ENCODE results near the gene CYP26A1. TPM values are rescaled to one million over a fixed set of nuclear protein-coding genes. Genes with fewer than 3 reads are reported as not detected.
A peak's percentile ranks its signal among the peaks of the same experiment; 100 is the strongest.
"Not testable (repeated sequence)": the region's sequence is repeated elsewhere in the genome, so short reads cannot be mapped to it uniquely, and the experiment has no call there.

Gene CYP26A1
- total RNA-seq, 1 experiment from 2014 or later: not detected

DNA sequence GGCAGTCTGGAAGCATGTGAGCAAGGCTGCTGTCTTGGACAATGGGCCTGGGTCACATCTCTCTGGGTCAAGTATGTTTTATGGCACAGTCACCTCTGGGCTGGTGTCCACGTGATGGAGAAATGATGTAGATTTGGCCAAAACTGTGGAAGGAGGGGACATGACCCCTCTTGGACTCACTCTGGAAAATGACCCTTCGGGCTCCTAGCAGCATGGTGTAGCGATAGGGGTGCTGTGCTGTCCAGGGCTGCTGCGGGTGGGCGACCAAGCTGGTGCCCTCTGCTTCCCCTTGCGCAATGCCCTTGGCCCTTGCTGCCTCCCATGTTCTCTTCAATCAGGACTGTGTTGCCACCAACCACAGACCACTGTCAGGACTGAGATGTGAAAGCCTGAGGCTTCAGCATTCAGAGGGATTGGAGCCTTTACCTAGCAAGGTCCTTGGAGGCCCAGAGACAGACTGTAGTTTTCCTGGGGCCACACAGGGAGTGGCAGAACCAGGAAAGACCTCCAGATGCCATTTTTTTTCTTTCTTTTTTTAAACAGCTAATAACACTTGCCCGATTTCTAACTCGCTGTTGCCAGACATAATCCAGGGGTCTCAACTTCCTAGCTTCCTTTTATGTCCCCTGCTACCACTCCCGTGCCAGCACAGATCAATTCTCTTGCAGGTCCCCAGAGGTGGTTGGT is 6.1 kb downstream of the CYP26A1 start:
- DNase-seq (ENCODE audit: extremely low read depth, low read depth): no peak

DNA sequence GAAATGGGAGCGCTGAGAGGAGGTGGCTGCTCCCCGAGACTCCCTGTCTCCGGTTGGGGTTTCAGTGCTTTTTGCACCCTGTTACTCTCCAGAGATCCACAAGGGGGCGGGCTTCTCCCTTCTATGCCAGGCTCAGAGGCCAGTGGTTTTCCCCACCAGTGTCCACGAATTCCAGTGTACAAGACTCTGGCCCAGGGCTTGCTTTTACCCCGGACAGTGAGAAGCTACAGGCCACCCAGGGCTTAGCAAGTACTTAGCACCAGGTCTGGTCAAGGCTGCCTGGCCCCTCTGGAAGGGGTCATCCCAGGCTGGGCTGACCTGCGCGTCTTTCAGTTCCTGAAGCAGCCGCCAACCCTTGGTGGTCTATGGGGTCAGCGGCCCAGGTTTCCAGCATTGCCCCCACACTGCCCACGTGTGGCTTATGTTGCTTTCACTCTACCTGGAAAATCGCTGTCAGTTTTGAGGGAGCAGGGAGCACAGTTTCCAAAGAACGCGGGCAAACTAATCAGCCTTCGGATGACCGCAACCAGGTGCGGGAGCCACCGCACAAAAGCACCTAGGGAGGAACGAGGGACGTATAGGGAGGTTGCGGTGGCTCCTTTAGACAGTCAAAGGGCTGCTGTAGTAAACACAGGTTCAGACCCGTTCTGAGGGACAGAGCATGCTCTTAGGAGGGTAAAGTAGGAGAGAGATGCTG is 6.8 kb downstream of the CYP26A1 start:
- DNase-seq (ENCODE audit: extremely low read depth, low read depth): peak; percentile 56

DNA sequence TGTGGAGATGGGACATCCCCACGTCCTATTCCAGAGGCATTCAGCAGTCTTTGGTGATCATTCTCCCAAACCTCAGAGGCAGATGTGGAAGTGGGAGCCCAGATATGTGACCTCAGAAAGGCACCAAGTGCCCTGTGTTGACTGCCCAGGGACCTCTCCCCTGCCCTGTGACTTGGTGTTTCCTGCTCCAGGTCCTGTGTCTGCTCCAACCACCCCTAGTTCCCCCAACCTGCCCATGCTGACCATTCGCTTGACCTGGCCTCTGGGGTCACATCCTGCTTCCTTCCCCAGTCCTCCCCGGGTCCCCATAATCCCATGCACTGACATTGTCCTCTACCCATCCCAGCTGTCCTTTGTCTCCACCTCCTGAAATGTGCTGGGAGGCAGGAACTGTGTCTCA is 7.6 kb downstream of the CYP26A1 start:
- DNase-seq (ENCODE audit: extremely low read depth, low read depth): no peak

DNA sequence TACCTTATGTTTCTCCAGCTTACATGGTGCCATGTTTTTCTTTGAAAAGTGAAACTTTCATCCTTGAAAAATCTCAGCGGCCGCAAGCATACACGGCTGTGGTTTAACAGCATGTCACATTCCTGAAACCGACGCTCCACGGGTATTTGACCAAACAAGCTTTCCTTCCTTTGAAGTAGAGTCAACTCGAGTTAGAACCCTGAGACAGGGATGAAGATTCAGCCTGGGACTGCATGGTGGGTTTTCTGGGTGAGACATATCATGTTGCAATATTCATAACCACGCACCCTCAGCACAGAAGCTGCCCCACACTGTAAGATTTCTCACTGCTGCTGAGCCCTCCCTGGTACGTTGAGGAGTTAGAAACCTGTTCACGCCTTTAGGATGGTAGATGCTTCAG is 8.1 kb downstream of the CYP26A1 start:
- DNase-seq (ENCODE audit: extremely low read depth, low read depth): no peak

DNA sequence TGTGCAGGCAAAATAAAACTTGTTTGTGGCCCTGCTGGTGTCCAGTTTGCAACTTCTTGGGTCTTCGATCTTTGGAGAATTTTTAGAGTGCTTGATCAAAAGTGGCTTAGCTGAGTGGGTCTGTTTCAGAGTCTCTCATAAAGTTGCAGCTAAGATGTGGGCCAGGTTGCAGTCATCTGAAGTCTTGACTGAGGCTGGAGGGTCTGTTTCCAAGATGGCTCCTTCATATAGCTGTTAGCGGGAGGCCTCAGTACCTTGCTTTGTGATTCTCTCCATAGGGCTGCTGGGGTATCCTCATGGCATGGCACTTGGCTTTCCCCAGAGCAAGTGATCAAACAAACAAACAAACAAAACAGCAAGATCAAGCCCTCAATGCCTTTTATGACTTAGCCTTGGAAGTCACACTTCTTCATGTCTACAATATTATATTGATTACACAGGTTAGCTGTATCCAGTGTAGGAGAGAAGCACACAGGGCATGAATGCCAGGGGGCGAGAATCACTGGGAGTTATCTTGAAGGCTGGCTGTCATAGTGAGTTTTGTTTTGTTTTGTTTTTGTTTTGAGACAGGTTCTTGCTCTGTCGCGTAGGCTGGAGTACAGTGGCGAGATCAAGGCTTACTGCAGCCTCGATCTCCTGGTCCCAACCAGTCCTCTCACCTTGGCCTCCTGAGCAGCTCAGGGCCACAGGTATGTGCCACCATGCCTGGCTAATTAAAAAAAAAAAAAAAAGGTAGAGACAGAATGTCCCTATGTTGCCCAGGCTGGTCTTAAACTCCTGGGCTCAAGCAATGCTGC is 10.2 kb downstream of the CYP26A1 start:
- DNase-seq (ENCODE audit: extremely low read depth, low read depth): no peak

DNA sequence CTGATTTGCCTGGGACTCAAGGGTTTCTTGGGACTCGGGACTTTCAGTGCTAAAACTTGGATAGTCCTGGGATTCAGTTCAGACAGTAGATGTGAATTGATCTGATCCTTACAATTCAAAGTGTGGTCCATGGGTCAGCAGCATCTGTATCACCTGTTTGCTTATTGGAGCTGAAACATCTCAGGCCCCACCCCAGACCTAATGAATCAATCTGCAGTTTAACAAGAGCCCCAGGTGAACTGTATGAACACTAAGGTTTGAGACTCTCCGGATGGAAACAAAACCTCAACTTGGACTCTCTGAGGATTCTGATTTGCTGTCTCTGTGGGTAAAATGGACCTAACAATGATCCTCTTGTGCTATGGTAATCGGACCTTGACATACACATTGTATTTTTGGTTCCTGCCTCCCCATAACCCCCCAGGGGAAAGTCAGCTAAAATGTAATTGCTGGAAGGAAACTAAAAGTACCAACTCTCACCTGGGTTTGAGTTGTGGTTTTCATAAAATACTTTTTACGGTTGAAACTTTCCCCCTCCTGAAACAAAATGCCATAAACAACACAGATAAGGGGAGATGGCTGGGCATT is 11.7 kb downstream of the CYP26A1 start:
- no peak for DNase-seq (ENCODE audit: extremely low read depth, low read depth)

DNA sequence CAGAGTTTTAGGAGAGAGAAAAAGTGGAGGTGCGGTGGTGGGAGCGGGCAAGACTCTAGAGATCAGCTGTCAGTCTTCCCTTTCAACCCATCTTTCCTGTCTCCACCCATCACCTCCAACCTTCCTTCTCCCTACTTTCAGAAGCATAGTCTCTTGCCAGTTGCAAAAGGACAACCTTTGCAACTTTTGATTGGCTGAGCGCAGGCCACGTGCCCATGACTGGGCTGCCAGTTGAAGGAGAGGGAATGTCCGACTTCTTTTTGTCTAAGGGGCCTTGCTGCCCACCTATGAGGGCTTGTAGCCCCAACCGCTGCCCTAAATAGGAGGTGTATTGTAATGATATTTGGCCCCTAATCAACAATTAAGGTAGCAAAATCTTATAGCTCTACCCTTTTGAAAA is 12.6 kb downstream of the CYP26A1 start:
- DNase-seq (ENCODE audit: extremely low read depth, low read depth): no peak

DNA sequence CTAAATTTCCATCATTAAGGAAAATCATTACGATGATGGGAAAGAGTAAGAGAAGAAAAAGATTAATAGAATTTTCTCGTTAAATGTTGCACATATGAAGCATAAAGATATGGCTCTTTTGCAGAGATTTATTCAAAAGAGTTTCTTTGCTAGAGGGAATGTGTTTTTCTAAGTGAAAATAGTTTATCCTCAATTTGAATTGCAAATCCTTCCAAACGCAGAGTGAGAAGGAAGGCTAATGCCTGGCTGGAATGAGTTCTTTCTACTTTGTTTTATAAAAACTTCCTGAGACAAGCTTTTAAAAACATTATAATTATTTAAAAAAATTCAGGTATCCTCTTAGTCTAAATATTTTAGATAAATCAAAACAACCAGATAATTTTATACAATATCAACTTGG is 14.2 kb downstream of the CYP26A1 start:
- DNase-seq (ENCODE audit: extremely low read depth, low read depth): no peak

DNA sequence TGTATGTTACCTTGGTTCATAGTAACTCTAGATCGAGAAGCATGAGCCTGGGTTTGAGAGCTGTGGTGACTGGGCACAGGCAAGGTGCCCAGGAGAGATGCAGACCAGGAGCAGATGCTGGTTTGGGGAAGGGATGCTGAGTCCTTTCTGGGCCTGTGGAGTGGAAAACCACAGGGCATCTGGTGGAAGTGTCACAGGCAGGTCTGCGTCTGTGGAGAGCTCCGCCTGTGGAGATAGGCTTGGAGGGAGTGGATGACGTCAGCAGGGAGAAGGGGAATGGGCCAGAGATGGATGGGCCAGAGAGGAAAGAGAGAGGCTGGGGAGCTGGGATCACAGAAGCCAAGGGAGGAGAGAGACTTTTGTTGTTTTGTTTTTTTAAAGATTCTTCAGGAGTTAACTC is 14.8 kb downstream of the CYP26A1 start:
- DNase-seq (ENCODE audit: extremely low read depth, low read depth): no peak

DNA sequence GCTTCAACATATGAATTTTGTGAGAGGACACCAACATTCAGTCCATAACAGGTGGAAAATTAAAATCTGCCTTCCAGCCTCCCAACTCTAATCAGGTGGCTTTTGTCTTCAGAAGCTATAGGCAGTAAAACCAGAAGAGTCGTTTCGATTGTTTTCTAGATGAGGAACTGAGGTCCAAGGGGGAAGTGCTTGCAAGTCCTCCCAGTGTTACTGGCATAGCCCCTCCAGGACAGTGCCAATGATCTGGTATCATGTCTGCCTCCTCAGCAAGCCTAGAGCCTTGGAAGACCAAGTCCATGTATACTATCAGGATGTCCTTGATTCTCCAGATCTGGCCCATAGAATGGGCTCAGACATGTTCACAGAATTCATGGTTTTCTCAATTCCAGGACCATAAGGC is 16.9 kb downstream of the CYP26A1 start:
- DNase-seq (ENCODE audit: extremely low read depth, low read depth): no peak

DNA sequence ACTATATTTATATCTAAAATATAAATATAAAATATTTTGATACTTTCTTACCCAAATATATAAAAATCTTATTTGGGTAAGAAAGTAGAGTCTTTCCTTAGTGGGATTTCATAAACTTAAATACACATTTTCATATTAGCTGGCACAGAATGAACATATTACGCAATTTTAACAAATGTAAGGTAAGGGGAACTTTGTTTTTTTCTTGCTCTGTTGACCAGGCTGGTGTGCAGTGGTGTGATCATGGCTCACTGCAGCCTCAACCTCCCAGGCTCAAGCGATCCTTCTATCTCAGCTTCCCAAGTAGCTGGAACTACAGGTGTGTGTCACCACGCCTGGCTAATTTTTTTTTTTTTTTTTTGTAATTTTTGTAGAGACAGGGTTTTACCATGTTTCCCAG is 18.3 kb downstream of the CYP26A1 start:
- no peak for DNase-seq (ENCODE audit: extremely low read depth, low read depth)

DNA sequence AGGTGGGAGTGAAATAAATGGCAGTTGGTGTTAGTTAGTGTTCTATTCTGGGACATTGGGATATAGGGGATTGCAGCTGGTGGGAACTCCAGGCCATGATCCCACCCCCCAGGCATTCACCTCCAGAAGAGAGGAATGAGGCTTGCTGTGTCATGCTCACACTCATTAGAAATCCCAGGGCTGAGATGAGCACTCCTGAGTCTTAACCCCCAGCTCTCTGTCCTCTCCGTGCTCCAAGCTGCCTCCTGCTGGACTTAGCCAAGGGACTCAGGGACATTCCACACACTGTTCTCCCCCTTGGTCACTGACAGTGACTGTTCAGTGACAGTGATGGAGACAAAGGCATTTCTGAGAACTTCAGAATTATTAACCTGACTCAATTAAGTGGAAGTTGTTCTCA is 21.5 kb downstream of the CYP26A1 start:
- no peak for DNase-seq (ENCODE audit: extremely low read depth, low read depth)

DNA sequence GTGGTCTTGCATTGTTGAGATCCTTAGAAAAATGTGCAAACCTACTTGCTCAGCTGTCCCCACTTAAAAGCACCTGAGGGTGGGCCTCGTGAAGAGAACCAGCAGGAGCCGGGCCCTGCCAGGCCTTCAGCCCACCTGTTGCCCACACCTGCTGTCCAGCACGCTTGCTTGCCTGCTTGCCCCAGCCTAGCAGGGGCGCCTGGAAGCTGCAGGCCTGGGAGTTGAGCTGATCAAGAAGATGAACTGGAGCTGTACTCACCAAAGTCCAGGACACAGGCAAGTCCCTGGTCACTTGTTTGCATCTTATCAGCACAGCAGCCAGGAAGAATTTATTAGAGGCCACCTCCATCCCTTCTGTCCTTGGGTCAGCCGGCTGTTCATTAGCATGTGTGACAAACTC is 23.2 kb downstream of the CYP26A1 start:
- DNase-seq (ENCODE audit: extremely low read depth, low read depth): no peak

DNA sequence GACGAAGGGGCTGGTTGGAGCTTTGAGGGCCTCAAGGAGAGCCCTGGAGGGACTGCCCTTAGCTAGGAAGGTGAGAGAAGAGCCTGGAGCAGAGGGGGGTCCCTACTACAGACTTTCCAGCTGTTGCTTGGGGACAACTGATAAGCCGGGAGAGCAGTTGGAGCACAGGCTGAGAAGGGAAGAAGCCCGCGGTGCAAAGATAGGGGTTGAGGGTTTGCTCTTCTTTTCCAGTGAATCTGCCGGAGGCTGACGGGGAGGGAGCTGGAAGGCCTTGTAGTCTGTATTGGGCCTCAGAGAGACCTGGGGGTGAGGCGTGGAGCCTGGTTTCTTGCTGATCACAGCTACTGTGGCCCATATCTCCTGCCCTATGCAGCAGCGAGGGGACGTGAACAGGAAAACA is 23.7 kb downstream of the CYP26A1 start:
- no peak for DNase-seq (ENCODE audit: extremely low read depth, low read depth)

DNA sequence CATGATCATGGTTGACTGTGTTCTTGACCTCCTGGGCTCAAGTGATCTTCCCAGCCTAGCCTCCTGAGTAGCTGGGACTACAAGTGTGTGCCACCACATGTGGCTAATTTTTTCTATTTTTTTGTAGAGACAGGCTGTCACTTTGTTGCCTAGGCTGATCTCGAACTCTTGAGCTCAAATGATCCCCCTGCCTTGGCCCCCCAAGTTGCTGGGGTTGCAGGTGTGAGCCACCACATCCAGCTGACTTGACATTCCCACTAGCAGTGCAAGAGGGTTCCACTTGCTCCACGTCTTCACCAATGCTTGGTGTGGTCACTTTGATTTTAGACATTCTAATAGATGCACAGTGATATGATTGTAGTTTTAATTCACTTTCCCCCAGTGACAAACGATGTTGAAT is 25.1 kb downstream of the CYP26A1 start:
- no peak for DNase-seq (ENCODE audit: extremely low read depth, low read depth)

DNA sequence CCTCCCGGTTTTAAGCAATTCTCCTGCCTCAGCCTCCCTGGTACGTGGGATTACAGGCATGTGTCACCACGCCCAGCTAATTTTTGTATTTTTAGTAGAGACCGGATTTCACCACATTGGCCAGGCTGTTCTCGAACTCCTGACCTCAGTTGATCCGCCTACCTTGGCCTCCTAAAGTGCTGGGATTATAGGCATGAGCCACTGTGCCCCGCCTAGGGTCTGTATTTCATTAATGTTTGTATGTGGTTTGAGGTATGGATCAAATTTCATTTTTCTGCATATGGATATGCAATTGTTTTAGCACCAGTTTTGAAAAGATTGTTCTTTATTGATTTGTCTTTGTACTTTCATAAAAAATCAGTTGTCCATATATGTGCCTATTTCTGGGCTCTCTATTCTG is 26.0 kb downstream of the CYP26A1 start:
- DNase-seq (ENCODE audit: extremely low read depth, low read depth): no peak

DNA sequence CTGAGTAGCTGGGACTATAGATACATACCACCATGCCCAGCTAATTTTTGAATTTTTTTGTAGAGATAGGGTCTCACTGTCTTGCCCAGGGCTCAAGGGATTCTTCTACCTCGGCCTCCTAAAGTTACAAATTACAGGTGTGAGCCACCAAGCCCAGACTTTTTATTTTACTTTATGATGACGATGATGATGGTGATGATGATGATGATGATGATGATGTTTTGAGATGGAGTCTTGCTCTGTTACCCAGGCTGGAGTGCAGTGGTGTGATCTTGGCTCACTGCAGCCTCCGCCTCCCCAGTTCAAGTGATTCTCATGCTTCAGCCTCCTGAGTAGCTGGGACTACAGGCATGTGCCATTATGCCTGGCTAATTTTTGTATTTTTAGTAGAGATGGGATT is 27.5 kb downstream of the CYP26A1 start:
- DNase-seq (ENCODE audit: extremely low read depth, low read depth): not testable (repeated sequence)

DNA sequence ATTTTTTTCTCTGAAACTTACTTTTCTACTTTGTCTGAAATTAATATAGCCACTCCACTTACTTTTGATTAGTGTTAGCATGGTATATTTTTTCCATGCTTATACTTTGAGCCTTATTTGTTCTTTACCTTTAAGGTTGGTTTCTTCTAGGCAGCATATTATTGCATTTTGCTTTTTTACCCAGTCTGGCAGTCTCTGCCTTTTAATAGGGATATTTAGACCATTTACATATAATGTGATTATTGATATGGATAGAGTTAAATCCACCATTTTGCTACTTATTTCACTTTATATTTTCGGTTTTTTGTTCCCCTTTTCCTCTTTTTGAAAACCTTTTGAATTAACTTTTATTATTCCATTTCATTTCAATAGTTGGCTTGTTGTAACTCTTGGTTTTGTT is 30.3 kb downstream of the CYP26A1 start:
- DNase-seq (ENCODE audit: extremely low read depth, low read depth): no peak

DNA sequence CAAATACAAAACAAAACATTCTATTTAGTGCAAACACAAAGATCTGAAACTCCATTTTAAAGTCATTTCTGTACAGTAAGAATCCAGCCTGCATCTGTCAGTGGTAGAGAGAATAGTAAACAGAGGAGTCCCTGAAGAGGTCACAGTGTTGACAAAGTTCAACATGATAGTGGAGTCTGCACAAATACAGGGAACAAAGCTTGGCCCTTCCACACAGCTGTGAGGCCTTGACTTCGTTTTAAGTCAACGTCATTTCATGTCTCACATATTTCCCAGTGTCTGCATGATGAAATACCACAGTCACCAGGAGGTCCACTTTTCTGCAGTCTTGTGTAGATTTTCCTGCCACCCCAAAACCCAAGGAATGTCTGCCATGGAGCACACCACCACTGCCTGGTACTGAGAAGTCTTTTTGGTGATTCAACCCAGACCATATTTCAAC is 33.0 kb downstream of the CYP26A1 start:
- DNase-seq (ENCODE audit: extremely low read depth, low read depth): no peak

DNA sequence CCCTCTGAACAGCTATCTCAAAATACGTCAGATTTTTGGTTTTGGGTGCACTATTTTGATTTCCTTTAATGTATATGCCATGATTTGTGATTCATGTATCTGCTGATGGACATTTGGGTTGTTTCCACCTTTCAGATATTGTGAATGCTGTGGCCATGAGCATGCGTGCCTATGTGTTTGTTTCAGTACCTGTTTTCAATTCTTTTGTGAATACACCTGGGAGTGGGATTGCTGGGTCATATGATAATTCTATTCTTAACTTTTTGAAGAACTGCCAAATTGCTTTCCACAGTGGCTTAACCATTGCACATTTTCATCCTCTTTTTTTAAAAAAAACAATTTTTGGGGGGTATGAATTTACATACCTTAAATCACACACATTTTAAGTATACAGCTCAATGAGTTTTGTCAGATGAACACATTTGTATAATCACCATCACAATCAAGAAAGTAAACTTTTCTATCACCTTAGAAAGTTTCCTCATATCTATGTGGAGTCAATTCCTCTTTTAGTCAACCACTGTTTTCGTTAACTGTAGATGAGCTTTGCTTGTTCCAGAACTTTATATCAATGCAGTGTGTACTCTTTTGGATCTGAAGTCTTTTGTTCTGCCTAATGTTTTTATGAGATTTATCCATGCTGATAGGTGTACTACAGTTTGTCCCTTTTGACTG is 36.9 kb downstream of the CYP26A1 start:
- DNase-seq (ENCODE audit: extremely low read depth, low read depth): no peak

DNA sequence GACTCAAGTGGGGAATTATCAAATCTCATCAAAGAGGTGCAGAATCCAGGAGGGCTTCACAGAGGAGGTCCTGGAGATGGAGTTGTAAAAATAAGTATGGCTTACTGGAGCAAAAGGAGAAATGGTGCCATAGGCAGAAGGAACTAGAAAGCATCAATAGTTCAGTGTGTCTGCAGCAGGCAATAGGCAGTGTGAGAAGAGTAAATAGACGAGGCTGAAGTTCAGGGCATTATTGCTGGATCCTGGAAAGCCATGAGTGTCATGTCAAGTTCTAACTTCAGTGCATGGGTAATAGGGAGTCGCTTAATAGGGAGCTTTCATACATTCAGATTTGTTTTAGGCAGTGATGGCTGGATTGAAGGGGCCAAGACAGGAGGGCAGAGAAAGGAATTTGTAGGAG is 39.3 kb downstream of the CYP26A1 start:
- no peak for DNase-seq (ENCODE audit: extremely low read depth, low read depth)
